K562 (cell line): ENCODE results near the gene SCNN1A. TPM values are rescaled to one million over a fixed set of nuclear protein-coding genes. Genes with fewer than 3 reads are reported as not detected.

Source experiments
- ARID2 ChIP-seq: fragments of 450-650 bp; IDR thresholded peaks from 2 replicates; pipeline ENCODE4 v1.6.1; 2017; ENCODE audit warnings: antibody characterized with exemption, mild to moderate bottlenecking
- DDX20 ChIP-seq: fragments of 450-650 bp; IDR thresholded peaks from 2 replicates; pipeline ENCODE4 v1.6.1; 2016; ENCODE audit warnings: missing genetic modification characterization, low read depth, mild to moderate bottlenecking, missing compliant biosample characterization, moderate library complexity
- FOXM1 ChIP-seq, 2 experiments: fragments of 450-650 bp in 1 of 2; sonication (generic) in 1 of 2; formaldehyde crosslinking in 1 of 2; IDR thresholded peaks; 2 replicates each; pipeline versions ENCODE4 v1.6.1 to v1.9.0; 2017 to 2022; ENCODE audit warnings: low read depth in 2 of 2, mild to moderate bottlenecking in 2 of 2, missing genetic modification reagents in 1 of 2, moderate library complexity in 1 of 2
- GABPA ChIP-seq: fragments of 200-800 bp; sonication (Bioruptor generic); conservative IDR thresholded peaks from 2 replicates; pipeline ENCODE4 v1.6.1; 2016; ENCODE audit warnings: low read depth, missing genetic modification characterization, missing compliant biosample characterization
- HDAC6 ChIP-seq: IDR thresholded peaks from 2 replicates; pipeline ENCODE4 v1.6.1; 2012; ENCODE audit warnings: low read depth, mild to moderate bottlenecking, control low read depth, inconsistent platforms, low read length, moderate library complexity
- KLF1 ChIP-seq: fragments of 450-650 bp; IDR thresholded peaks from 2 replicates; pipeline ENCODE4 v1.6.1; 2016; ENCODE audit warnings: missing genetic modification characterization, missing compliant biosample characterization
- NR3C1 ChIP-seq: sonication (generic); formaldehyde crosslinking; IDR thresholded peaks from 2 replicates; pipeline ENCODE4 v1.8.1; 2022; ENCODE audit warnings: missing genetic modification reagents
- RBM14 ChIP-seq: fragments of 200-400 bp; formaldehyde crosslinking; IDR thresholded peaks from 2 replicates; pipeline ENCODE4 v1.6.1; 2018; ENCODE audit warnings: low read depth, mild to moderate bottlenecking, low read length, moderate library complexity, borderline replicate concordance; ENCODE audit not compliant: insufficient read depth
- RUNX1 ChIP-seq: sonication (generic); IDR thresholded peaks from 2 replicates; pipeline ENCODE4 v1.6.1; 2016; ENCODE audit warnings: antibody characterized with exemption, low read depth
- SLC30A9 ChIP-seq: fragments of 250-450 bp; sonication (Bioruptor Pico); IDR thresholded peaks from 2 replicates; pipeline ENCODE4 v1.8.0; 2022; ENCODE audit warnings: mild to moderate bottlenecking, moderate library complexity
- ZKSCAN3 ChIP-seq: fragments of 250-450 bp; sonication (Bioruptor Pico); IDR thresholded peaks from 2 replicates; pipeline ENCODE4 v1.4.0; 2020
- ZNF121 ChIP-seq: sonication (generic); formaldehyde crosslinking; conservative IDR thresholded peaks from 2 replicates; pipeline ENCODE4 v1.8.0; 2022; ENCODE audit warnings: missing genetic modification reagents
- ZNF644 ChIP-seq: fragments of 200-800 bp; sonication (Bioruptor generic); IDR thresholded peaks from 2 replicates; pipeline ENCODE4 v1.6.1; 2016; ENCODE audit warnings: low read depth, missing genetic modification characterization, missing compliant biosample characterization
- polyA plus RNA-seq, 8 experiments: library from polyadenylated mRNA; depleted of rRNA in 4 of 8; stranded (reverse) in 5 of 8; unstranded in 3 of 8; fragments of >200 nt; fragmentation: Nextera tagmentation in 2 of 8; fragmentation: Illumina TruSeq in 1 of 8; extraction: Ambion mirVana in 2 of 8; extraction: Trizol in 1 of 8; gene quantifications; 2 replicates each; pipeline versions ENCODE4 v1.2.1 to v1.2.3, GENCODE V29; 2011 to 2014; ENCODE audit warnings: inconsistent platforms in 1 of 8, missing spikeins in 1 of 8
- total RNA-seq, 7 experiments: library from RNA; depleted of rRNA in 6 of 7; stranded (reverse); fragments of >200 nt in 6 of 7; fragmentation: Illumina TruSeq in 2 of 7; extraction: Trizol in 2 of 7; gene quantifications; 2 replicates each; pipeline versions ENCODE4 v1.2.1 to v1.2.3, GENCODE V29; 2011 to 2021; ENCODE audit warnings: low replicate concordance in 1 of 7
- TF ChIP-seq, protein P1 (sequence below): fragments of 450-650 bp; formaldehyde crosslinking; conservative IDR thresholded peaks from 2 replicates; pipeline ENCODE4 v1.4.0; 2022; ENCODE audit warnings: mild to moderate bottlenecking, missing genetic modification characterization
- TF ChIP-seq, protein P2 (sequence below): fragments of 250-450 bp; sonication (Bioruptor Pico); IDR thresholded peaks from 2 replicates; pipeline ENCODE4 v1.4.0; 2020; ENCODE audit warnings: mild to moderate bottlenecking, moderate library complexity
- TF ChIP-seq, protein P3 (sequence below): fragments of 250-450 bp; sonication (Bioruptor Pico); IDR thresholded peaks from 2 replicates; pipeline ENCODE4 v1.5.0; 2021; ENCODE audit warnings: mild to moderate bottlenecking, moderate library complexity
- TF ChIP-seq, protein P4 (sequence below): sonication (generic); formaldehyde crosslinking; IDR thresholded peaks from 2 replicates; pipeline ENCODE4 v1.8.0; 2022; ENCODE audit warnings: mild to moderate bottlenecking, missing genetic modification reagents

Gene SCNN1A
- total and polyA plus RNA-seq, 9 of the 15 experiments (the other 6 are each of a cell fraction or from before 2014, with no cell fraction given): 0.15 to 0.49 (median 0.32) TPM; not detected in 5

DNA sequence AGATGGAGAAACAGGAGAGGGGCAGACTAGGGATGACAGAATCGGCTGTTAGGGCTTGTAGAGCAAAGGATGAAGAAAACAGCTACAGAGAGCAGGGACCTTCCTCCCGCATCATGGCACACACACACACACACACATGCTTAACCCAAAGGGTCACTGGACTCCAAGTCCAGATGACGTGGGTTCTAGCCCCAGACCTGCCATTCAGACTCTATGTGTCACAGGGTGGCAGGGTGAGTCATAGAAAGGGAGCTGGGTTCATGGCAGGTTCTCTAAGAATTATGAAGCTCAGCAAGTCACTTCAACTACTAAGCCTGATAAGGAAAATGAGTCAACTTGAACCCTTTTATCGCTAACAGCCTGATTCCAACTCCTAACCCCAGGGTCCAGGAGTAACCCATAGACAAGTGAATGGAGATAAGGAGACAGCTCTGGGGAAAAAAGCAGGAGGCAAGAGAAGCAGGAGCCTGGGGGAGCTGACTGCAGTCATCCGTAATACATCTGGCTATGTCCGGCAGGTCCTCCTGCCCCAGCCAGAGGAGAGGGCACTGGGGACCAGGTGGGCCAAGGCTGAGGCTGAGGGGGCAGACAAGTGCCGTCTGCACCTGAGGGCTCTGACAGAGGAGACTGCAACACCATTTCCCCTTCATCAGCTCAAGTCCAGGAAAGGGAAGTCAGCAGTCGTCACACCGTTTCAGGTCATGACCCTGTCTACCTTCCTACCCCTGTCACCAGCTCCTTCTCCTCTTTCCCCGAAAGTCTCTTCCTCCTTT, 29.9 kb downstream of the SCNN1A start (continued):
- TF ChIP-seq, protein P1, sequence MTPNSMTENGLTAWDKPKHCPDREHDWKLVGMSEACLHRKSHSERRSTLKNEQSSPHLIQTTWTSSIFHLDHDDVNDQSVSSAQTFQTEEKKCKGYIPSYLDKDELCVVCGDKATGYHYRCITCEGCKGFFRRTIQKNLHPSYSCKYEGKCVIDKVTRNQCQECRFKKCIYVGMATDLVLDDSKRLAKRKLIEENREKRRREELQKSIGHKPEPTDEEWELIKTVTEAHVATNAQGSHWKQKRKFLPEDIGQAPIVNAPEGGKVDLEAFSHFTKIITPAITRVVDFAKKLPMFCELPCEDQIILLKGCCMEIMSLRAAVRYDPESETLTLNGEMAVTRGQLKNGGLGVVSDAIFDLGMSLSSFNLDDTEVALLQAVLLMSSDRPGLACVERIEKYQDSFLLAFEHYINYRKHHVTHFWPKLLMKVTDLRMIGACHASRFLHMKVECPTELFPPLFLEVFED (CRISPR knock-in tag): no peak
- no peak for TF ChIP-seq KLF1 (tag)
- TF ChIP-seq NR3C1 (CRISPR knock-in tag): no peak
- TF ChIP-seq ZNF644 (tag): 0 out of 2 replicates have a peak, but pooled peaks have one; percentile 49
- no peak for TF ChIP-seq ZKSCAN3 (CRISPR knock-in tag)
- peak; percentile 75 for TF ChIP-seq FOXM1 (IDR thresholded peaks at IDR 0.05; ENCODE audit: low read depth)
- TF ChIP-seq FOXM1 (CRISPR knock-in tag; IDR thresholded peaks at IDR 0.05; ENCODE audit: low read depth): no peak
- TF ChIP-seq HDAC6: no peak
- TF ChIP-seq, protein P2, sequence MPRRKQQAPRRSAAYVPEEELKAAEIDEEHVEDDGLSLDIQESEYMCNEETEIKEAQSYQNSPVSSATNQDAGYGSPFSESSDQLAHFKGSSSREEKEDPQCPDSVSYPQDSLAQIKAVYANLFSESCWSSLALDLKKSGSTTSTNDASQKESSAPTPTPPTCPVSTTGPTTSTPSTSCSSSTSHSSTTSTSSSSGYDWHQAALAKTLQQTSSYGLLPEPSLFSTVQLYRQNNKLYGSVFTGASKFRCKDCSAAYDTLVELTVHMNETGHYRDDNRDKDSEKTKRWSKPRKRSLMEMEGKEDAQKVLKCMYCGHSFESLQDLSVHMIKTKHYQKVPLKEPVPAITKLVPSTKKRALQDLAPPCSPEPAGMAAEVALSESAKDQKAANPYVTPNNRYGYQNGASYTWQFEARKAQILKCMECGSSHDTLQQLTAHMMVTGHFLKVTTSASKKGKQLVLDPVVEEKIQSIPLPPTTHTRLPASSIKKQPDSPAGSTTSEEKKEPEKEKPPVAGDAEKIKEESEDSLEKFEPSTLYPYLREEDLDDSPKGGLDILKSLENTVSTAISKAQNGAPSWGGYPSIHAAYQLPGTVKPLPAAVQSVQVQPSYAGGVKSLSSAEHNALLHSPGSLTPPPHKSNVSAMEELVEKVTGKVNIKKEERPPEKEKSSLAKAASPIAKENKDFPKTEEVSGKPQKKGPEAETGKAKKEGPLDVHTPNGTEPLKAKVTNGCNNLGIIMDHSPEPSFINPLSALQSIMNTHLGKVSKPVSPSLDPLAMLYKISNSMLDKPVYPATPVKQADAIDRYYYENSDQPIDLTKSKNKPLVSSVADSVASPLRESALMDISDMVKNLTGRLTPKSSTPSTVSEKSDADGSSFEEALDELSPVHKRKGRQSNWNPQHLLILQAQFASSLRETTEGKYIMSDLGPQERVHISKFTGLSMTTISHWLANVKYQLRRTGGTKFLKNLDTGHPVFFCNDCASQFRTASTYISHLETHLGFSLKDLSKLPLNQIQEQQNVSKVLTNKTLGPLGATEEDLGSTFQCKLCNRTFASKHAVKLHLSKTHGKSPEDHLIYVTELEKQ (CRISPR knock-in tag): no peak
- no peak for TF ChIP-seq DDX20
- TF ChIP-seq RUNX1: no peak
- no peak for TF ChIP-seq ZNF121
- TF ChIP-seq ARID2: no peak
- TF ChIP-seq RBM14: no peak
- no peak for TF ChIP-seq SLC30A9 (CRISPR knock-in tag)
- TF ChIP-seq, protein P3, sequence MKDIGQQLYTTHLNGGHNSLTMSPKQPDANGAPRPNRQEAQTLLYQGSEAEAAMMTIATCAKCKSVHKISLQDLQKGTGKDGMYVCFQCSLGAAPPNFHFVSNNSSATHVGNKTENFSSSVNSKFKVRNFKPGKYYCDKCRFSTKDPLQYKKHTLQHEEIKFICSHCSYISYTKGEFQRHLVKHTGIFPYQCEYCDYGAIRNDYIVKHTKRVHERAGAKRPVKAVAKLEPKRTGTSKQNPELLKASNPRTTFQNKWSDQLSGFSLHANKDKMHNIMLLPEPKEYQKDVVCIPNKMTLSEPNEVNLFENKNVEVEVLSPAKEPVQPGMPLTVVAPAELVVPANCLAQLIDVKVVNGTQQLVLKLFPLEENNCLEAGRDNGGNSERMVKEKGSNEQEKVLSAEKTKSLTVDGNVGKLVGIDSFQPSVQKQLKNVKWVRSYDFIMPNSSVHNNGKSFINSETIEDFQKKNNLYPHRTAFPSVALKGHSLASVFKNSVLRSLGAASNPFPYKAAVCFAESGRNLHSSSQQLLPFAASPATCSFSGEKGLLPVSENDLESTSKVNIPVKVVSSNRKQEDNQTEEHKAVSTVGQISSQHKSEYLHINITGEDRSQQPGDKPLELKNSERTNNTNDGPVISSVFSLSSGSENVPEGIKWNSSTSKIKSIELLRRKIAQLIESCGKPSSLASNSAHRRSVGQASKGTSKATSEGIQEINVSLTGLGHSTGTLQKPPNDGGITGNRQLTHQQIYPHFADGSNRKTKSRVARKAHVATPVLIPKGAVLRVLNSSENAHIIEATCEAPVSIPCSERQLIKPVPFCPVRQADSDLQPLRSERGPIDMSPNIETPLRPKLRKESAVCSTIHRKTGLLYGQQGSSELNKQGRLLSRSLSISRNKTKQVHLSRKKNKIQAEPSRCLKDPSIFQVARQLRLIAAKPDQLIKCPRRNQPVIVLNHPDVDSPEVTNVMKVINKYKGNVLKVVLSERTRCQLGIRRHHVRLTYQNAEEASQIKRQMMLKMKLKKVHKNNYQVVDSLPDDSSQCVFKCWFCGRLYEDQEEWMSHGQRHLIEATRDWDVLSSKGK (CRISPR knock-in tag): no peak
- TF ChIP-seq GABPA (tag): no peak
- TF ChIP-seq, protein P4, sequence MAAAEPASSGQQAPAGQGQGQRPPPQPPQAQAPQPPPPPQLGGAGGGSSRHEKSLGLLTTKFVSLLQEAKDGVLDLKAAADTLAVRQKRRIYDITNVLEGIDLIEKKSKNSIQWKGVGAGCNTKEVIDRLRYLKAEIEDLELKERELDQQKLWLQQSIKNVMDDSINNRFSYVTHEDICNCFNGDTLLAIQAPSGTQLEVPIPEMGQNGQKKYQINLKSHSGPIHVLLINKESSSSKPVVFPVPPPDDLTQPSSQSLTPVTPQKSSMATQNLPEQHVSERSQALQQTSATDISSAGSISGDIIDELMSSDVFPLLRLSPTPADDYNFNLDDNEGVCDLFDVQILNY (CRISPR knock-in tag): no peak
